HG03280 (cell line): Measurements from ENCODE around the gene TTC39B.
"Not testable (repeated sequence)": the region's sequence is repeated elsewhere in the genome, so short reads cannot be mapped to it uniquely, and the experiment has no call there.

Source experiments
- ATAC-seq: cut with Tn5 transposase; IDR thresholded peaks from one replicate; pipeline ENCODE4 v1.9.1; 2021; ENCODE audit warnings: mild to moderate bottlenecking, moderate library complexity; ENCODE audit not compliant: unreplicated experiment

Gene TTC39B

GRCh38 chr9:15306757-15307522, at the start of gene TTC39B:
Gene TTC39B (minus strand): TSS chr9:15307216. CDS start chr9:15307125, 91 bp downstream.
- peak; percentile 94 for ATAC-seq

- no peak for ATAC-seq
These were observed 48.7 kb upstream of the TTC39B start for GRCh38 chr9:15355669-15356068.

- no peak for ATAC-seq
These were observed 47.7 kb upstream of the TTC39B start for GRCh38 chr9:15354713-15355112.

GRCh38 chr9:15353892-15354291, 46.9 kb upstream of the TTC39B start:
- no peak for ATAC-seq

GRCh38 chr9:15352306-15352705, 45.3 kb upstream of the TTC39B start:
- ATAC-seq = no peak

- ATAC-seq = no peak
These were observed 43.1 kb upstream of the TTC39B start for GRCh38 chr9:15349892-15350761.

- no peak for ATAC-seq
These were observed 39.8 kb upstream of the TTC39B start for GRCh38 chr9:15346837-15347236.

- no peak for ATAC-seq
These were observed 37.2 kb upstream of the TTC39B start for GRCh38 chr9:15344191-15344590.

GRCh38 chr9:15333376-15333881, 26.4 kb upstream of the TTC39B start:
- no peak for ATAC-seq

- no peak for ATAC-seq
These were observed 25.9 kb upstream of the TTC39B start for GRCh38 chr9:15332939-15333338.

GRCh38 chr9:15329539-15330109, 22.6 kb upstream of the TTC39B start:
- ATAC-seq = no peak

- ATAC-seq = no peak
These were observed 21.9 kb upstream of the TTC39B start for GRCh38 chr9:15328946-15329345.

- not testable (repeated sequence) for ATAC-seq
These were observed 15.7 kb upstream of the TTC39B start for GRCh38 chr9:15322695-15323094.

GRCh38 chr9:15319661-15320060, 12.6 kb upstream of the TTC39B start:
- not testable (repeated sequence) for ATAC-seq

- ATAC-seq = no peak
These were observed 10.8 kb upstream of the TTC39B start for GRCh38 chr9:15317836-15318235.

- no peak for ATAC-seq
These were observed 4.6 kb upstream of the TTC39B start for GRCh38 chr9:15311607-15312006.

- ATAC-seq = no peak
These were observed 3.3 kb upstream of the TTC39B start for GRCh38 chr9:15310107-15310850.

- no peak for ATAC-seq
These were observed 1.5 kb upstream of the TTC39B start for GRCh38 chr9:15308511-15308910.

- peak; percentile 20 for ATAC-seq
These were observed 466 bp upstream of the TTC39B start for GRCh38 chr9:15307523-15307841.

- ATAC-seq = peak; percentile 16
These were observed 804 bp downstream of the TTC39B start for GRCh38 chr9:15306068-15306756.
